Measurements from ENCODE around the gene HIBCH.

Gene HIBCH

DNA sequence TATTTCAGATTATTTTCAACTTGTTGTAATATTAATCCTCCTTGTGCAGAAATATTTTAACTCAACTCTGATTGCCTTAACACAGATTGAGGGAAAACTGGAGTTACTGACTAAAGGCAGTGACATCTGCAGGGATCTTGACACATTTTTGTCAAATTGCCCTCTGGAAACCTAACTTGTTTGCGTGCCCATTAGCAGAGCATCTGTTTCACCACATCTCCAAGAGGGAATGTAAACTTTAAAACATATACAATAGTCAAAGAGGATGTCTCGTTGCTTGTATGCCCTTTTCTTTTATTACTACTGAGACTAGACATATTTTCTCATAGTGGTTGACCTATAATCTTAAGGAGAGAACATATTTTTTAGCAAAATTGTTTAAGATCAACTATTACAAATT, 38.0 kb upstream of the HIBCH start:
- Histone ChIP-seq H3K36me3 (ENCODE audit: control insufficient read depth in 2 of 2, insufficient read depth in 2 of 2, low read length in 2 of 2) (peaks cover 0 to 8% of the 10 kb centered on the region in 2 donors), H3K27ac (ENCODE audit: low read depth in 2 of 2, low read length in 2 of 2) (no peak overlapping the region), H3K27me3 (ENCODE audit: control insufficient read depth in 2 of 2, insufficient read depth in 2 of 2, low read length in 2 of 2) (no peaks in the 10 kb centered on the region), H3K9me3 (ENCODE audit: control insufficient read depth in 2 of 2, low read length in 2 of 2) (no peaks in the 10 kb centered on the region), H3K4me1 (ENCODE audit: control insufficient read depth in 2 of 2, insufficient read depth in 2 of 2, low read length in 2 of 2) (peaks cover 3 to 16% of the 10 kb centered on the region in 2 donors), H3K4me3 (ENCODE audit: low read length in 2 of 2) (no peak overlapping the region), H3K9ac (ENCODE audit: low read depth in 1 of 2, low read length in 2 of 2) (no peak overlapping the region)

DNA sequence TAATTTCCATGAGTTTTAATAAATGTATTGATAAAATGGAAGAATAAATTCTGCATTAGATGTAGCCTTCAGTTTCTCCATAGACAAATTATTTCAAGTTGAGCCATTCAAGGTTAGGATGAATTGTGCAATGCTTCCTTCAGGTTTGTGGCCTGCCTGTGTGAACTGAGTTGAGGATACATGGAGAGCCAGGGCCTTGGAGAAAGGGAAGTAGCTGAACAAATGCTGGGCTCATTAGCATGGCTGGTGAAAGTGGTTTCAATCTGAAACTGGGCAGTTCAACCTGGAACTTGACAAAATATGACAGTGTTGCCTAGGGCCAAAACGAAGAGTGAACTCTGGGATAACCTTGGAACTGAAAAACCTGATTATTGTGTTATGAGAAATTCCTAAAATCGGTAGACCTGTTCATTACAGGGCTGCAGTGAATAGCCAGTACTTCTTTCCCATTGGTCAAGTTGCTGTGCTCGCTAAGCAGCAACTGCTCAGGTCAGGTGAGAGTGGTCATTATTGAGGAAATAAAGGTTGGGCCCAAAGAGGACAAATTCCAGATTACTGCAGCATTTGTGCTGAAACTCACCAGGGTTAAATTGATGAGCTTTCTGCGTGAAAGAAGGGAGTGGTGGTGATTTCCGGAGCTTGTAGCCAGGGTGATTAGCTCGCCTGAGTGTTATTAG, 36.5 kb upstream of the HIBCH start:
- peak overlapping the region; percentile 3 to 53 for H3K27ac ChIP-seq (ENCODE audit: low read depth in 2 of 2, low read length in 2 of 2)
- H3K9ac ChIP-seq (ENCODE audit: low read depth in 1 of 2, low read length in 2 of 2), result no peak overlapping the region
- no peaks in the 10 kb centered on the region for H3K27me3 ChIP-seq (ENCODE audit: control insufficient read depth in 2 of 2, insufficient read depth in 2 of 2, low read length in 2 of 2)
- no peaks in the 10 kb centered on the region for H3K9me3 ChIP-seq (ENCODE audit: control insufficient read depth in 2 of 2, low read length in 2 of 2)
- peaks cover 2 to 3% of the 10 kb centered on the region in 2 donors for H3K36me3 ChIP-seq (ENCODE audit: control insufficient read depth in 2 of 2, insufficient read depth in 2 of 2, low read length in 2 of 2)
- peaks cover 3 to 21% of the 10 kb centered on the region in 2 donors for H3K4me1 ChIP-seq (ENCODE audit: control insufficient read depth in 2 of 2, insufficient read depth in 2 of 2, low read length in 2 of 2)
- H3K4me3 ChIP-seq (ENCODE audit: low read length in 2 of 2), result no peak overlapping the region

DNA sequence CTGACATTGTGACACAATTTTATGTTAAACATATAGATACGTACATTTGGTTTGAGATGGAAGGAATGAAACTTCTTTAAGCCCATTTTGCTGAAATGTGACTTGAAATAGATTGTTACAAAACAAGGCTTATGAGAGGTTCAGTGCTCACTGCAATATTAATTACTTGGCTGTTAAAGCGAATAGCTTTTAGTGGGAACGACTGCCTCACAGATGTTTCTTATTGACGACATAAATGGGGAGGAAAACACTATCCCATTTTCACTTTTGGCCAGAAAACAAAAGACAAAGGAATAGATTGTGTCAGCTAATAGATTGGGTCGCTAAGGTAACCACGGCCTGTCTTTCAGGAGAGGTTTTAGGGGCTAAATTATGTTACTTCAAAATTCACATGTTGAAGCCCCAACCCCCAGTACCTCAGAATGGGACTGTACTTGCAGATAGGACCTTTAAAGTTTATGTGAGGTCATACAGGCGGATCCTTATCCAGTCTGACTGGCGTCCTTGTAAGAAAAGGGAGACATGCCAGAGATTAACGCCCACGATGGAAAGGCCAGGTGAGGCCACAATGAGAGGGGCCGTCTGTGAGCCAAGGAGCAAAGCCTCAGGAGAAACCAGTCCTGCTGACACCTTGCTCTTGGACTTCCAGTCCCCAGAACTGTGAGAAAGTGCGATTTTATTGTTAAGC, 34.5 kb upstream of the HIBCH start:
- H3K27me3 ChIP-seq (ENCODE audit: control insufficient read depth in 2 of 2, insufficient read depth in 2 of 2, low read length in 2 of 2), result no peaks in the 10 kb centered on the region
- peaks cover 0 to 15% of the 10 kb centered on the region in 2 donors for H3K4me1 ChIP-seq (ENCODE audit: control insufficient read depth in 2 of 2, insufficient read depth in 2 of 2, low read length in 2 of 2)
- H3K36me3 ChIP-seq (ENCODE audit: control insufficient read depth in 2 of 2, insufficient read depth in 2 of 2, low read length in 2 of 2), result peaks cover 0 to 6% of the 10 kb centered on the region in 2 donors
- H3K9me3 ChIP-seq (ENCODE audit: control insufficient read depth in 2 of 2, low read length in 2 of 2), result no peaks in the 10 kb centered on the region
- no peak overlapping the region for H3K4me3 ChIP-seq (ENCODE audit: low read length in 2 of 2)
- H3K9ac ChIP-seq (ENCODE audit: low read depth in 1 of 2, low read length in 2 of 2), result no peak overlapping the region
- no peak overlapping the region for H3K27ac ChIP-seq (ENCODE audit: low read depth in 2 of 2, low read length in 2 of 2)

DNA sequence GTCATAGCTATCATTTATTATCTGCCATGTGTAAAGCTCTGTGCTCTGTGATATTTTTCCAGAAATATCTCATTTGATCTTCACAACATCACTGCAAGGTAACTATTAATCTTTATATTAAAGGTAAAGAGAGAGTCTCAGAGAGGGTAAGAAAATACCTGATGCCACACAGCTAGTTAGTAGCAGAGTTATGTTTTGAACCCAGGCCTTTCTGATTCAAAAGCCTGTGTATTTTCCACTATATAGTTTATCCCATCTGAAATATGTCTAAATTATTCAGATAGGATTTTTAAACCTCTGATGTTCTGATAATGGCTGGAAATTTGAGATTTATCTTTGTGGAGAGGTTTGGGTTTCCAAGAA, 33.9 kb upstream of the HIBCH start:
- no peak overlapping the region for H3K27ac ChIP-seq (ENCODE audit: low read depth in 2 of 2, low read length in 2 of 2)
- peaks cover 0 to 6% of the 10 kb centered on the region in 2 donors for H3K36me3 ChIP-seq (ENCODE audit: control insufficient read depth in 2 of 2, insufficient read depth in 2 of 2, low read length in 2 of 2)
- H3K9me3 ChIP-seq (ENCODE audit: control insufficient read depth in 2 of 2, low read length in 2 of 2), result no peaks in the 10 kb centered on the region
- no peaks in the 10 kb centered on the region for H3K27me3 ChIP-seq (ENCODE audit: control insufficient read depth in 2 of 2, insufficient read depth in 2 of 2, low read length in 2 of 2)
- no peak overlapping the region for H3K4me3 ChIP-seq (ENCODE audit: low read length in 2 of 2)
- peaks cover 0 to 15% of the 10 kb centered on the region in 2 donors for H3K4me1 ChIP-seq (ENCODE audit: control insufficient read depth in 2 of 2, insufficient read depth in 2 of 2, low read length in 2 of 2)
- no peak overlapping the region for H3K9ac ChIP-seq (ENCODE audit: low read depth in 1 of 2, low read length in 2 of 2)

DNA sequence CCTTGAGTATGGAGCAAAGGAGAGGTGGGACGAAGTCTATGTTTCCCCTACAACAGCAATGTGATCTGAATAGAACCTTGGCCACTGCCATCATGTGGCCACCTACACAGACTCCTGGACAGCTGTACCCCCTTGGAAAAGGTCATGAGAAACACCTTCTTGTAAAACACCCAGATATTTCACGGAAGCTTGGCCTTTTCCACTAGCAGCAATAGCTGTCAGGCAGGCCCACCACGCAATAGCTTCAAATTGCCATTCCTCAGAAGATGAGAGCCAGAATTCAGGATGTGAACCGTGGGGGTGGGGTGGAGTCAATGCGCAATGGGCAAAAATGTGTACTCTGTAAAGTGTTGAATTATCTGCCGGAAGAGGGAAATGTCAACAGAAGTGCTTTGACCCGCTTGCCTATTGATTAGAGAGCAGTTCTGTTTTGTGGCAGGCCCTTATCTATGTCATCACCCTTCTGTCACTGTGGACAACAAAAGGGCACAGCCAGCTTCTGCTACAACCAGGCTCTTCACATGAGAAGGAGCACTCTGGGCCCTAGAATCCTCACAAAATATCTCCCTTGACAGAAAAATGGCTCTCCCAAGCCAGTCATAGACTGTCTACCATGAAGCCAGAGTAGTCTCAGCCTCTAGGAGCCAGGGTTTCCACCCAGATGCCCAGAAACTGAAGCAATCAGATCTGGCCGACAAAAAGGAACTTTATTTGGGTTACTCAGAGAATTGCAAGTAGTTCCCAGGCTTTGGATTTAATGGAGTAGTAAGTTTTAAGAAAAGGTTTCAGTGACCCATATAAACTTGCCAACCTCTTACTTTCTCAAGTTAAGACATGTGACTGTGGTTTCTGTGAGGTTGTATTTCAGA, 33.3 kb upstream of the HIBCH start:
- Histone ChIP-seq H3K9ac (ENCODE audit: low read depth in 1 of 2, low read length in 2 of 2) (no peak overlapping the region), H3K9me3 (ENCODE audit: control insufficient read depth in 2 of 2, low read length in 2 of 2) (no peaks in the 10 kb centered on the region), H3K36me3 (ENCODE audit: control insufficient read depth in 2 of 2, insufficient read depth in 2 of 2, low read length in 2 of 2) (peaks cover 0 to 6% of the 10 kb centered on the region in 2 donors), H3K4me3 (ENCODE audit: low read length in 2 of 2) (no peak overlapping the region), H3K4me1 (ENCODE audit: control insufficient read depth in 2 of 2, insufficient read depth in 2 of 2, low read length in 2 of 2) (peaks cover 0 to 15% of the 10 kb centered on the region in 2 donors), H3K27me3 (ENCODE audit: control insufficient read depth in 2 of 2, insufficient read depth in 2 of 2, low read length in 2 of 2) (no peaks in the 10 kb centered on the region), H3K27ac (ENCODE audit: low read depth in 2 of 2, low read length in 2 of 2) (peak overlapping the region; percentile 29 to 36)

DNA sequence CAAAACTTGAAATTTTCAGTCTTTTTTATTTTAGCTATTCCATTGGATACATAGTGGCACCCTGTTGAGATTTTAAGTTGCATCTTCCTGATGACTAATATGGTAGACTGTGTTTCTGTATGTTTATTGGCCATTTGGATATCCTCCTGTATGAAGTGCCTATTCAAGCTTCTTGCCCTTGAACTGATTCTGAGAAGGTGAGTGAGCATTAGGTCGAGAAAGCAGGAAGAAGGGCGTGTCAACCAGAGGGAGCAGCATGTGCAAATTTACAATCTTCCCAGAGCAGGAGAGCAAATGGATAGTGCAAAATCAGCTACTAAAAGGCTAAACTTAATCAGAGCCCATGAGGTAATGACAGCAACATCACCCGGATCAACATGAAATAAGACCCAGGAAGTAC, 32.3 kb upstream of the HIBCH start:
- H3K27ac ChIP-seq (ENCODE audit: low read depth in 2 of 2, low read length in 2 of 2), result peak overlapping the region in 1 of 2 donors; percentile 36
- no peaks in the 10 kb centered on the region for H3K27me3 ChIP-seq (ENCODE audit: control insufficient read depth in 2 of 2, insufficient read depth in 2 of 2, low read length in 2 of 2)

DNA sequence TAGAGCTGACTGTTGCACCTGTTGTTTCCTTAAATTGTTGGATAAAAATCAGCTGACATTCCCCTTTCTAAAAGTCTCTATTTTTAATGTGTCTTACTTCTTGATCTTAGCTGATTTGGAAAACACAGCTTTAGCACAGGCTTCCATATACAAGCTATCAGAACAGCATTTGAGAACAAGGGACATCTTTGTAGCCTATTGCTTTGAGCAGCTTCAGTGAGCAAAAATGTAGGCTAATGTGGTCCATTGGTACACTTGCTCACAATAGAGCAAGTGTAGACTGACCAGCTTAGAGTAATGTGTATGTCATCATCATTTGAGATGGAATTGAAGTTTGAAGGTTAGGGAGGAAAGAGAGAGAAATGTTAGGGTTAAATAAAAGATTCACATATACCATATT, 30.7 kb upstream of the HIBCH start:
- Histone ChIP-seq H3K9ac (ENCODE audit: low read depth in 1 of 2, low read length in 2 of 2) (no peak overlapping the region), H3K27ac (ENCODE audit: low read depth in 2 of 2, low read length in 2 of 2) (no peak overlapping the region), H3K4me3 (ENCODE audit: low read length in 2 of 2) (no peak overlapping the region), H3K36me3 (ENCODE audit: control insufficient read depth in 2 of 2, insufficient read depth in 2 of 2, low read length in 2 of 2) (peaks cover 0 to 6% of the 10 kb centered on the region in 2 donors), H3K27me3 (ENCODE audit: control insufficient read depth in 2 of 2, insufficient read depth in 2 of 2, low read length in 2 of 2) (no peaks in the 10 kb centered on the region), H3K4me1 (ENCODE audit: control insufficient read depth in 2 of 2, insufficient read depth in 2 of 2, low read length in 2 of 2) (peaks cover 0 to 5% of the 10 kb centered on the region in 2 donors), H3K9me3 (ENCODE audit: control insufficient read depth in 2 of 2, low read length in 2 of 2) (no peaks in the 10 kb centered on the region)

More for the DNA sequence above, 32.3 kb upstream of the HIBCH start:
- Histone ChIP-seq H3K9ac (ENCODE audit: low read depth in 1 of 2, low read length in 2 of 2) (no peak overlapping the region), H3K4me1 (ENCODE audit: control insufficient read depth in 2 of 2, insufficient read depth in 2 of 2, low read length in 2 of 2) (peaks cover 0 to 14% of the 10 kb centered on the region in 2 donors), H3K36me3 (ENCODE audit: control insufficient read depth in 2 of 2, insufficient read depth in 2 of 2, low read length in 2 of 2) (peaks cover 0 to 6% of the 10 kb centered on the region in 2 donors), H3K4me3 (ENCODE audit: low read length in 2 of 2) (no peak overlapping the region), H3K9me3 (ENCODE audit: control insufficient read depth in 2 of 2, low read length in 2 of 2) (no peaks in the 10 kb centered on the region)

DNA sequence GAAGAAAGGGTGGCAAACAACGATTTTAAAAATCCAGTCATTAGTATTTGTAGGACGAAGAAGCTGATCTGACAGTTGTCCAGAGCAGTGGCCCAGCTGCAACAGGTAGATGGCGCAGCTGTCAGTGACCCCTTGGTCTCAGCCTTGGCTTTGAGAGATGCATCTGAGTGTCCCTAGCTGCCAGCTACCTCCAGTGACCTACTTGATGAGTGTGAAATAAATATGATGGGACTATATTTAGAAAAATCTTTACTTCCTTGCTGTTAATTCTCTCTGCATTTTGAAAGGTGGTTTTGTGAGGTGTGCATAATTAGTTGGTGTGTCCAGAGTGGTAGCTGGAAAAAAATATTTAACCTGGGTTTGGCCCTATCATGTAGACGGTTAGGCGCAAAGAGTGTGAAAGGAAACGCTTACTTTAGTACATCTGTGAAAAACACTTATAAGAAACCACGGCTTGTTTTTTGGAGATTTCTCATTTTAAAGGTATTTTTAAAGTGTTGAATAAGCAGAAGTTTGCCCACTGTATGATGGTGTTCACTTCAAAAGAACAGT, 24.7 kb upstream of the HIBCH start:
- Histone ChIP-seq H3K9ac (ENCODE audit: low read depth in 1 of 2, low read length in 2 of 2) (peak overlapping the region; percentile 76 to 79), H3K9me3 (ENCODE audit: control insufficient read depth in 2 of 2, low read length in 2 of 2) (no peaks in the 10 kb centered on the region)

DNA sequence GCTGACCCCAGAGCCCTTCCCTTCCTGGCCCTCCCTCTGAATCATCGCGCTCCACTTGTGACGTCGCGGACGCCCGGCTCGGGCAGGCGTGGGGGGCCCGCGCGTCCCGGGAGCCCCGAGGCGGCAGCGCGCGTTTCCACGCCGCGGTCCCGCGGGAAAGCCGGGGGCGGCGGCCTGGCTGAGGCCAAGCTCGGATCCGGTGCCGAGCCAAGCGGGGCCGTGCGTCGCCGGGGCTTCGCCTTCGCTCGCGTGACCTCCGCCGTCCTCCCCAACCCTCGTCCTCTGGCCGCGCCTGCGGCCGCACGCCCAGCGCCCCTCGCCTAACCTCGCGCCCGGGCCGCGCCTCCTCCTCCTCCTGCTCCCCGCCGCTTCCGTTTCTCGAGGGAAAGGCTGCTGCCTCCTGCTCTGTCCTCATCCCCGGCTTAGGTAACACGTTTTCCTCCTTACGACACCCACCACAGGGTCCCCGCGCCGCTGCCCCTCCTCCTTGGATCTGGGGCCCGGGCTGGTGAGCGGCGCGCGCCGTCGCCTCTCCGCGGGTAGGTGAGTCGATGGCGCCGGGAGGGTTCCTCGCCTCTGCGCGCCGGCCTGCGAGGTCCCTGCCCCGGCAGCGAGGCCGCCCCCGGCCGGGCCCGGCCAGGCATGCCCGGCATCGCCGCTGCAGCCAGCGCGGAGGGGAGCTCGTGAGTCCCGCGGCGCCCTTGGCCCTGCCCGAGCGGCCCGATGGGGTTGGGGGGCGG, 24.1 kb upstream of the HIBCH start, which contains the start of gene INPP1:
INPP1 (plus strand) TSS at position 54 of the 740 bp plus-strand sequence. CDS start 16,514 bp downstream, outside the sequence.
- Histone ChIP-seq H3K9me3 (ENCODE audit: control insufficient read depth in 2 of 2, low read length in 2 of 2) (no peaks in the 10 kb centered on the region), H3K9ac (ENCODE audit: low read depth in 1 of 2, low read length in 2 of 2) (peak within 1 kb of the TSS; percentile 76 to 79), H3K27ac (ENCODE audit: low read depth in 2 of 2, low read length in 2 of 2) (peak within 1 kb of the TSS; percentile 86 to 89), H3K4me3 (ENCODE audit: low read length in 2 of 2) (peak within 1 kb of the TSS; percentile 82), H3K27me3 (ENCODE audit: control insufficient read depth in 2 of 2, insufficient read depth in 2 of 2, low read length in 2 of 2) (no peaks in the 10 kb centered on the region), H3K4me1 (ENCODE audit: control insufficient read depth in 2 of 2, insufficient read depth in 2 of 2, low read length in 2 of 2) (peaks cover 2 to 3% of the 10 kb centered on the region in 2 donors), H3K36me3 (ENCODE audit: control insufficient read depth in 2 of 2, insufficient read depth in 2 of 2, low read length in 2 of 2) (no peaks in the 10 kb centered on the region)

More for the DNA sequence above, 24.7 kb upstream of the HIBCH start:
- H3K27me3 ChIP-seq (ENCODE audit: control insufficient read depth in 2 of 2, insufficient read depth in 2 of 2, low read length in 2 of 2), result no peaks in the 10 kb centered on the region
- no peaks in the 10 kb centered on the region for H3K36me3 ChIP-seq (ENCODE audit: control insufficient read depth in 2 of 2, insufficient read depth in 2 of 2, low read length in 2 of 2)
- H3K4me3 ChIP-seq (ENCODE audit: low read length in 2 of 2), result peak overlapping the region; percentile 82
- H3K4me1 ChIP-seq (ENCODE audit: control insufficient read depth in 2 of 2, insufficient read depth in 2 of 2, low read length in 2 of 2), result peaks cover 2 to 3% of the 10 kb centered on the region in 2 donors
- peak overlapping the region; percentile 86 to 89 for H3K27ac ChIP-seq (ENCODE audit: low read depth in 2 of 2, low read length in 2 of 2)
